ENCODE measurements around the gene DLST.

DNA sequence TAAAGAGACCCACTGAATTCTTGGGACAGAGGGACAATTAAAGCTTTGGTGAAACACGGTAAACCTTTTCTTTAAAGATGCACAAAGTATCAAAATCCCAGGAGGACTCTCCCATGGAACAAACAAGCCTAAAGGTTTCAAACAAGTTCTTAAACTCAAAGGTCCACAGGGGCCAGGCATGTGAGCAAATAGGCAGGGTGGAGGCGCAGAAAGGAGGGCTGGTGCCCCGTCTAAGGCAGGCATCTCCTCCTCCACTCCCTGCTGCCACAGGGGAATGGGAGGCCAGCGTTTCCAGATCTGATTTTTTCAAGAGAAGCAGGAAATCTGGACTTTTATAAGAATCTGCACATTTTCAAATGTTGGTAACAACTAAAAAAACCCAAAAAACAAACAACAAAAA lies 33.7 kb downstream of the DLST start:
- TF ChIP-seq CTCF (tag by site-specific recombination; IDR thresholded peaks at IDR 0.05) (no peak), ZNF169 (tag by site-specific recombination; IDR thresholded peaks at IDR 0.05) (no peak), ZNF138 (tag by site-specific recombination; IDR thresholded peaks at IDR 0.05; ENCODE audit: borderline replicate concordance) (no peak), ZNF704 (tag by site-specific recombination; IDR thresholded peaks at IDR 0.05) (no peak), ZNF776 (tag by site-specific recombination; IDR thresholded peaks at IDR 0.05; ENCODE audit: borderline replicate concordance) (no peak), PRDM1 (tag by site-specific recombination; IDR thresholded peaks at IDR 0.05) (no peak)
- TF ChIP-seq, protein P1, sequence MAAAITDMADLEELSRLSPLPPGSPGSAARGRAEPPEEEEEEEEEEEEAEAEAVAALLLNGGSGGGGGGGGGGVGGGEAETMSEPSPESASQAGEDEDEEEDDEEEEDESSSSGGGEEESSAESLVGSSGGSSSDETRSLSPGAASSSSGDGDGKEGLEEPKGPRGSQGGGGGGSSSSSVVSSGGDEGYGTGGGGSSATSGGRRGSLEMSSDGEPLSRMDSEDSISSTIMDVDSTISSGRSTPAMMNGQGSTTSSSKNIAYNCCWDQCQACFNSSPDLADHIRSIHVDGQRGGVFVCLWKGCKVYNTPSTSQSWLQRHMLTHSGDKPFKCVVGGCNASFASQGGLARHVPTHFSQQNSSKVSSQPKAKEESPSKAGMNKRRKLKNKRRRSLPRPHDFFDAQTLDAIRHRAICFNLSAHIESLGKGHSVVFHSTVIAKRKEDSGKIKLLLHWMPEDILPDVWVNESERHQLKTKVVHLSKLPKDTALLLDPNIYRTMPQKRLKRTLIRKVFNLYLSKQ (tag by site-specific recombination; IDR thresholded peaks at IDR 0.05; ENCODE audit: borderline replicate concordance), result no peak
- TF ChIP-seq, protein P2, sequence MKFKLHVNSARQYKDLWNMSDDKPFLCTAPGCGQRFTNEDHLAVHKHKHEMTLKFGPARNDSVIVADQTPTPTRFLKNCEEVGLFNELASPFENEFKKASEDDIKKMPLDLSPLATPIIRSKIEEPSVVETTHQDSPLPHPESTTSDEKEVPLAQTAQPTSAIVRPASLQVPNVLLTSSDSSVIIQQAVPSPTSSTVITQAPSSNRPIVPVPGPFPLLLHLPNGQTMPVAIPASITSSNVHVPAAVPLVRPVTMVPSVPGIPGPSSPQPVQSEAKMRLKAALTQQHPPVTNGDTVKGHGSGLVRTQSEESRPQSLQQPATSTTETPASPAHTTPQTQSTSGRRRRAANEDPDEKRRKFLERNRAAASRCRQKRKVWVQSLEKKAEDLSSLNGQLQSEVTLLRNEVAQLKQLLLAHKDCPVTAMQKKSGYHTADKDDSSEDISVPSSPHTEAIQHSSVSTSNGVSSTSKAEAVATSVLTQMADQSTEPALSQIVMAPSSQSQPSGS (tag by site-specific recombination; IDR thresholded peaks at IDR 0.05; ENCODE audit: low read depth), result no peak
